ENCODE data around the gene SVOP.
"Not testable (repeated sequence)": the region's sequence is repeated elsewhere in the genome, so short reads cannot be mapped to it uniquely, and the experiment has no call there.

The SVOP gene, protein sequence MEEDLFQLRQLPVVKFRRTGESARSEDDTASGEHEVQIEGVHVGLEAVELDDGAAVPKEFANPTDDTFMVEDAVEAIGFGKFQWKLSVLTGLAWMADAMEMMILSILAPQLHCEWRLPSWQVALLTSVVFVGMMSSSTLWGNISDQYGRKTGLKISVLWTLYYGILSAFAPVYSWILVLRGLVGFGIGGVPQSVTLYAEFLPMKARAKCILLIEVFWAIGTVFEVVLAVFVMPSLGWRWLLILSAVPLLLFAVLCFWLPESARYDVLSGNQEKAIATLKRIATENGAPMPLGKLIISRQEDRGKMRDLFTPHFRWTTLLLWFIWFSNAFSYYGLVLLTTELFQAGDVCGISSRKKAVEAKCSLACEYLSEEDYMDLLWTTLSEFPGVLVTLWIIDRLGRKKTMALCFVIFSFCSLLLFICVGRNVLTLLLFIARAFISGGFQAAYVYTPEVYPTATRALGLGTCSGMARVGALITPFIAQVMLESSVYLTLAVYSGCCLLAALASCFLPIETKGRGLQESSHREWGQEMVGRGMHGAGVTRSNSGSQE

DNA sequence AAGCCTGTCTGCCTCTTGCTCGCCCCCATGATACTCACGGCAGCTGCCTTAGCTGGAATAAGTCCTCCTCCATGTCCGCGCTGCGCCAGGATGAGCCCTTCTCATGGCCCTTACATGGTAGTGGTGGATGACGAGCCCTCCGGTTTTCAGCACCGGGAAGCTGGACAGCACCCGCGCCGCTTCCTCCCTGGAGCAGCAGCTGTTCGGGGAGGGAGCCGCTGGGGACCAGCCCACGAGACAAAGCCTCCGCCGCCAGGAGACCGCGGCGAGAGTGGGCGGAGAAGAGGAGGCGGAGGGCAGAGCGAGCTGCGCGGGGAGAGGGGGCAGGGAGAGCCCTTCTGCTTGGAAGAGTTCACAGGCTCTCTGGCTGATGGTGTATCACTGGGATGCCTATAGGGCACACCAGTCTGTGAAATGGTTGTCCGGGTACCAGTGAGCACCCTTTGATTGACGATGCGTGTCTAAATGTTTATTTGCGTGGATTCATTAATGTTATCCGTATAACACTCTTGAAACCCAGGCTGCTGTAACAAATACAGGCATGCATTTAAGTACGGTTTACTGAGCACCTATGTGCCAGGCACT, at the start of gene SVOP:
Gene SVOP (minus strand): TSS at position 273 of the 585 bp plus-strand sequence. CDS start 200 bp downstream, at position 73.
- peak in 1 of 2 donors; percentile 13 for DNase-seq

DNA sequence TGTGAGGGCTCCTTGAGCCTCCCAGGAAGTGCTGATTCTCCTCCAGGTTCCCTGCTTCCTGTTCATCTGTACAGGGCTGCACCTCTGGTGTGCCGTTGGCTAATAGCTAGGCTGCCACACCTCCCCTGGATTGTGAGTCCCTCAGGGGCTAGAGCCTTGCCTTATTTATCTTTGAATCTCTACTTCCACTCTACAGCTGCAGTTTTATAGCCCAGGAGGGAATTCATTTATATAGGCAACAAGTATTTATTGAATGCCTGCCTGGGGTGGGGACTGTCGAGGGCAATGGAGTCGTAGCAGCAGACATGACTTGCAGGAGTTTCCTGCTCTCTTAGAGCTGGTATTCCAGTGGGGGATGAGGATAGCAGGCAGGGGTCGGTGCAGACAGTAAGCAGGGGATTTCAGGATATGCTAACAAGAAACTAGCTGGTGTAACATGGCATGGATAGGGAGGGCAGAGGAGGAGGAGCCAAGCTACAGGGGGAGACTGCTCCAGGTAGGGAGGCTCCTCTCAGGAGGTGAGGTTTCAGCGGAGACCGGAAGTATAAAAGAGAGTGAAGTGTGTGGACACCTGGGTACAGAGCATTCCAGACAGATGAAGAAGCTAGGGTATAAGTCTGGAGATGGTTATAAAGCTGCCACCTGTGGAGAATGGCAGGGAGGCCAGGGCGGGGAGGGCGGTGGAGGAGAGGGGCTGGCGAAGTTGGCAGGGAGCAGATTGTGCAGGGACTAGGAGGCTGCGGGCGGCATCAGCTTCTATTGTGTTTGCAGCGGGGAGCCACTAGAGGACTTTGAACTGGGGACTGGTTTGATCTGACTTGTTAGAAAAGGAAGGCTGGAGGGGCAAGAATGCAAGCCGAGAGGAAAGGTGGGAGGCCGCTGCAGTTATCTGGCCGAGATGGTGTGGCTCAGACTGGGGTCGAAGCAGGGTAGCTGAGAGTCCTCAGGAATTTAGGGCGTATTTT, 48.7 kb upstream of the SVOP start:
- DNase-seq: no peak

- no peak for DNase-seq
Observed at GRCh38 chr12:109065853-109066193, 45.0 kb upstream of the SVOP start.

- DNase-seq: no peak
Observed at GRCh38 chr12:109065154-109065852, 44.4 kb upstream of the SVOP start.

DNA sequence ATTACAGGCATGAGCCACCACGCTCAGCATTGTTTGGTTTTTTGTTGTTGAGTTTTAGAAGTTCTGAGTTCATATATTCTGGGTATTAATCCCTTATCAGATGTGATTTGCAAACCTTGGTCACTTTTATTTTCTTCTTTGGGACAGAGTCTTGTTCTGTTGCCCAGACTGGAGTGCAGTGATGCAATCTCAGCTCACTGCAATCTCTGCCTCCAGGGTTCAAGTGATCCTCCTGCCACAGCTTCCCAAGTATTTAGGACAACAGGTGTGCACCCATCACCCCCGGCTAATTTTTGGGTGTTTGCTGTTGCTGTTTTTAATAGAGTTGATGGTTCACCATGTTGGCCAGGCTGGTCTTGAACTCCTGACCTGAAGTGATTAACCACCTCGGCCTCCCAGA, 43.3 kb upstream of the SVOP start:
- DNase-seq: no peak

- no peak for DNase-seq
Observed at GRCh38 chr12:109058773-109059172, 37.9 kb upstream of the SVOP start.

DNA sequence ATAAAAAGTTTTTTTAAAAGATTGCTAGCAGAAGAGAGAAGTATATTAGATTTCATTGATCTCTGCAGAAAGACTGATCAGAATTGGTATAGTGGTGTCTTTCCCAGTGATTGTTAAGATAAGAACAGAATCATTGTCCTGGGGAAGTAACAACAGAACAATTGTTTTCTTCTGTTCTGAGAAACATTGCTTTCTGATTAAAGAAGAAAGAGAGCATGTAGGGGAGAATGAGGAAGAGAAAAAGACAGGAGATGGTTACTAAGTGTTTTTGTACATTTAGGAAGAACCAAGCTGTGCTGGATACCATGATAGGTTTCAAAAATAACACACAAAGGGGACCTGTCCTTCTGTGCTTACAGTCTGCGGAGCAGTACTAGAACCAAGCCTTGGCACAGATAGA, 36.5 kb upstream of the SVOP start:
- no peak for DNase-seq

DNA sequence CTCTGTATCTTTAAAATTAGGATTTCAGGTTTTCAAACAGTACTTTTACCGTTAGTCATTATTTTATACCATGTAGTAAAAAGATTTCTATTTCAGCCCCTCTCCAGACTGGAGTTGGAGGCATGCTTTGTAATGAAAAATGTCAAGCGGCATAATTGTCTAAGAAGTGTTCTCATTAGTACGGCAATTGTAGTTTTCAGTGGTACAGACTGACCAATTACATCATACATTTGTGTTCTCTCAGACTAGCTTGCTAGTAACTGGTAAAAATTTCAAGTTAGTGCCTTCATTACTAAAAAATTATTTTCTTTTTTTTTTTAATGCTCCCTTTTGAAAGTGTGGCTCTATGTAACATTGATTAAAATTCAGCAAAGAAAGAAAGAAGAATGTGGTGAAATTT, 36.0 kb upstream of the SVOP start:
- DNase-seq: no peak

GRCh38 chr12:109054520-109054919, 33.7 kb upstream of the SVOP start:
- no peak for DNase-seq

DNA sequence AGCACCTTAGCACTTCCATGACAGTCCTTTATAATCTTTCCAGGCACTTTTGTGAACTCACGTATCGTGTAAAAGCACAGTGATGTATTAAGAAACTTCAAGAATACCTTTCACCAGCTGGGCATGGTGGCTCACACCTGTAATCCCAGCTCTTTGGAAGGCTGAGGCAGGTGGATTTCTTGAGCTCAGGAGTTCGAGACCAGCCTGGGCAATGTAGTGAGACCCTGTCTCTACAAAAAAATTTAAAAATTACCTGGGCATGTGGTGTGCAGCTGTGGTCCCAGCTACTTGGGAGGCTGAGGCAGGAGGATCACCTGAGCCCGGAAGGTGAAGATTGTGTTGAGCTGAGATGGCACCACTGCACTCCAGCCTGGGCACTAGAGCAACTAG, 33.3 kb upstream of the SVOP start:
- DNase-seq: not testable (repeated sequence)

GRCh38 chr12:109053382-109054123, 32.7 kb upstream of the SVOP start:
- peak in 1 of 2 donors; percentile 75 for DNase-seq

DNA sequence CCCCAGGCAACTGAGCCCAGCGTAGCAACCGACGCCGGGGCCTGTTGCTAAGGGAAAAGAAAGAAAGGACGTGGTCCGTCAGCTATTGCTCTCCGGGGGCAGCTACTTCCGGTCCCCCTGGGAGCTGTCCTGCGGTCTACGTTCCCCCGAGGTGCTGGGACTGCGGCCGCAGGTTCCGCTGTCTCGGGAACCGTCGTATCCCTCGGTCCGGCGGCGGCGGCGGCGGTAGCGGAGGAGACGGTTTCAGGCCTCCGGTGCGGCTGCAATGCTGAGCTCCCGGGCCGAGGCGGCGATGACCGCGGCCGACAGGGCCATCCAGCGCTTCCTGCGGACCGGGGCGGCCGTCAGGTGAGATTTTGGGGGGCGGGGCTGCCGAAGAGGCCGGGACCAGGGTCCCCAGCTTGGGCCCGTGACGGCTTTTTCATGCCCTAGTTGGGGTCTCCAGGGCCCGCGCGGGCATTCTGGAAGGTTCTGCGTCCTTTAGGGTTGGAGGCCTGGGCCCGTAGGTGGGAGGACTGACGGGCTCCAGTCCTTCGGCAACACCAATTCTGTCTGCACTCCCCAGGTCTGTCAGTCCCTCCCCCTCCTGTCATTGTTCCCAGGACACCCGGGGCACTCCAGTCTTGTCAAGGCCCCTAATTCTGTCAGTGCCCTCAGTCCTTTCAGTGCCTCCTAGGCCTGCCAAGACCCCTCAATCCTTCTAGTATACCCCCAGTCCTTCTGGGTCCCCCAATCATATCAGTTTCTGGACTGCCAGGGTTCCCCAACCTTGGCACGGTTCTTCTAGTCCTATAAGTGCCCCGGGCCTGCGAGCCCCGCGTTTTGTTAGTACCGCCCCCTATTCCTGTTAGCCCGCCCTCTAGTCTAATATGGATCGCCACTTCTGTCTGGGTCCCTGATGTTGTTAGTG, 31.8 kb upstream of the SVOP start, which contains the start of gene USP30:
Gene USP30 (plus strand): TSS at position 163 of the 910 bp plus-strand sequence. CDS start 103 bp downstream, at position 266.
- peak; percentile 84 to 88 for DNase-seq

DNA sequence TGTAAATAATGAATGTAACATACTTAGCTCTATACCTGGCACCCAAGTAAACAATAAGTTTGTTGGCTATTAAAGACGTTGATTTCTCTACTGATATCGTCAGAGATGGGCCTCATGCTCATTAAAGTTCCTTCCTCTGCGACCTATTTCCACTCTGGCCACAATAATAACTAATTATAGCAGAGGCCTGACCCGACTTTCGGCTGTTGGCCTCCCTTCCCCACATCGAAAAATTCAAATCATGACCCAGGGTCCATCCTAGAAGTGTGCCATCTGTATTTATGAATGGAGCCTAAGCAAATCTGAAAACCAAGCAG, 31.2 kb upstream of the SVOP start:
- DNase-seq: no peak

DNA sequence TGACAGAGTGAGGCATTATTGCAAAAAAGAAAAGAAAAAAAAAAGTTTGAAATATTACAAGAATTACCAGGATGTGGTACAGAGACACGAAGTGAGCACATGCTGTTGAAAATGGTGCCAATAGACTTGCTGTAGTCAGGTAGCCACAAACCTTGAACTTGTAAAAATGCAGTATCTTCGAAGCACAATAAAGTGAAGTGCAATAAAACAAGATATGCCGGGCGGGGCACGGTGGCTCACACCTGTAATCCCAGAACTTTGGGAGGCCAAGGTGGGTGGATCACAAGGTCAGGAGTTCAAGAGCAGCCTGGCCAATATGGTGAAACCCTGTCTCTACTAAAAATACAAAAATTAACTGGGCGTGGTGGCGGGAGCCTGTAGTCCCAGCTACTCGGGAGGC, 28.9 kb upstream of the SVOP start:
- not testable (repeated sequence) for DNase-seq

GRCh38 chr12:109048706-109049105, 27.8 kb upstream of the SVOP start:
- not testable (repeated sequence) for DNase-seq

DNA sequence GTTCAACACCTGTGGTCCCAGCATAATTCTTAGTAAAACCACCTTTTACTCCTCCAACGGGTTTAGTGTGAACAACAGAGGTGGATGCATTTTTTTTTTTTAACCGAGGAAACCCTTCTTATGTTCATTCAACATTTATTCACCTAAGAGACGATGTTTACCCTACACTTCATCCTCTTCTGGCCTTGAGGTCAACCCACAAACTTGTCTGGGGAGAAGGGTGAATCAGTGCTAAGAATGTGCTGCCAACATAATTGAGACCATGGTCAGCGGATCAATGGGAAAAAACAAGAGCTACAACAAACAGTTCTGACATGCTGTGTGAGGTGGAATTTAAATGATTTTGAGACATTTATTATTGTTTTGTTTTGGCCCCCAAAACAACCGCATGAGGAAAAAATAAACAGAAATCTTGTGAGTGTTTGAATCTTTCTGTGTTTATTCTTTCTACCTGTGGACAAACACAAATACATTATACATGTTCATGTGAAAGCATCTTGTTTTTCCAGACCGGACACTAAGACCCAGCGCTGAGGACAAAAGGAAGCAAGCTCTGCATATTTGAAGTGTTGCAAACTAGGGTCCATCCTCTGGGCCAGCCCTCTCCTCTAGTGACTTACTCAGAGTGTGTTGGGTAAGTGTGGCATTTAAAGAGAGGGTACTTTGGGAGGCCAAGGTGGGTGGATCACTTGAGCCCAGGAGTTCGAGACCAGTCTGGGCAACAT, 26.4 kb upstream of the SVOP start:
- no peak for DNase-seq

- DNase-seq: no peak
Observed at GRCh38 chr12:109044241-109044640, 23.4 kb upstream of the SVOP start.

DNA sequence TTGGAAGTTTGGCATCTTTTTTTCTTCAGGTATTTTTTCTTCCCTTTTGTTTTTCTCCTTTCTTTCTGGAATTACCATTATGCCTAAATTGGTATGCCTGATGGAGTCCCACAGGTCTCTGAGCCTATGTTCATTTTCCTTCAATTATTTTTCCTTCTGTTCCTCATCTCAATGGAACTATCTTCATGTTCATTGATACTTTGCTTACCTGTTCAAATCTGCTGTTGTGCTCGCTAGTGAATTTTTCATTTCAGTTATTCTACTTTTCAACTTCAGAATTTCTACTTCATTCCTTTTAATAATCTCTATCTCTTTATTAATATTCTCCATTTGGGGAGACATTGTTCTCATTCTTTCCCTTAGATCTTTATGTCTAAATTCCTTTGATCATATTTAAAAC, 16.1 kb upstream of the SVOP start:
- DNase-seq: no peak

- no peak for DNase-seq
Observed at GRCh38 chr12:109033239-109034196, 12.7 kb upstream of the SVOP start.

All from CD4-positive, alpha-beta T cell treated with Interleukin-4 for 1 hour (primary cell).